ENCODE results near the gene SLC7A1. TPM values are rescaled to one million over a fixed set of nuclear protein-coding genes. Genes with fewer than 3 reads are reported as not detected.

SLC7A1 gene
- total and polyA plus RNA-seq, 2 experiments from 2014 or later, result 6.0 to 13.6 TPM

- Histone ChIP-seq H3K27ac (no peak overlapping the region), H3K27me3 (no peaks in the 10 kb centered on the region), H3K36me3 (peaks cover 12% of the 10 kb centered on the region), H3K9me3 (ENCODE audit: low read depth) (no peaks in the 10 kb centered on the region), H3K4me1 (ENCODE audit: low read depth) (peaks cover 7% of the 10 kb centered on the region), H3K4me3 (no peak overlapping the region)
- no peak for TF ChIP-seq CTCF (IDR thresholded peaks at IDR 0.05; ENCODE audit: low read depth, low read length)
- no peak for DNase-seq (ENCODE audit: low read depth in 1 of 2, low spot score in 1 of 2)
Measured at GRCh38 chr13:29515372-29515771, 80.1 kb downstream of the SLC7A1 start.

- H3K36me3 ChIP-seq, result peaks cover 12% of the 10 kb centered on the region
- H3K9me3 ChIP-seq (ENCODE audit: low read depth), result no peaks in the 10 kb centered on the region
- H3K4me1 ChIP-seq (ENCODE audit: low read depth), result peaks cover 10% of the 10 kb centered on the region
- no peaks in the 10 kb centered on the region for H3K27me3 ChIP-seq
- TF ChIP-seq CTCF (IDR thresholded peaks at IDR 0.05; ENCODE audit: low read depth, low read length), result no peak
- no peak overlapping the region for H3K27ac ChIP-seq
- no peak overlapping the region for H3K4me3 ChIP-seq
- DNase-seq (ENCODE audit: low read depth in 1 of 2, low spot score in 1 of 2), result no peak
Measured at GRCh38 chr13:29514720-29515310, 80.7 kb downstream of the SLC7A1 start.

GRCh38 chr13:29513981-29514719 lies 81.3 kb downstream of the SLC7A1 start:
- Histone ChIP-seq H3K27me3 (no peaks in the 10 kb centered on the region), H3K36me3 (peaks cover 10% of the 10 kb centered on the region), H3K27ac (peak overlapping the region; percentile 79), H3K4me1 (ENCODE audit: low read depth) (peaks cover 14% of the 10 kb centered on the region), H3K4me3 (no peak overlapping the region), H3K9me3 (ENCODE audit: low read depth) (no peaks in the 10 kb centered on the region)
- peak in 1 of 2 donors; percentile 31 for DNase-seq (ENCODE audit: low read depth in 1 of 2, low spot score in 1 of 2)
- no peak for TF ChIP-seq CTCF (IDR thresholded peaks at IDR 0.05; ENCODE audit: low read depth, low read length)

GRCh38 chr13:29513002-29513980 lies 82.2 kb downstream of the SLC7A1 start:
- Histone ChIP-seq H3K27me3 (no peaks in the 10 kb centered on the region), H3K4me1 (ENCODE audit: low read depth) (peaks cover 23% of the 10 kb centered on the region), H3K4me3 (no peak overlapping the region), H3K9me3 (ENCODE audit: low read depth) (no peaks in the 10 kb centered on the region), H3K27ac (peak overlapping the region; percentile 79), H3K36me3 (peaks cover 10% of the 10 kb centered on the region)
- no peak for TF ChIP-seq CTCF (IDR thresholded peaks at IDR 0.05; ENCODE audit: low read depth, low read length)
- no peak for DNase-seq (ENCODE audit: low read depth in 1 of 2, low spot score in 1 of 2)

GRCh38 chr13:29511980-29512379 lies 83.5 kb downstream of the SLC7A1 start:
- Histone ChIP-seq H3K27ac (no peak overlapping the region), H3K4me3 (no peak overlapping the region), H3K4me1 (ENCODE audit: low read depth) (peaks cover 24% of the 10 kb centered on the region), H3K27me3 (no peaks in the 10 kb centered on the region), H3K9me3 (ENCODE audit: low read depth) (no peaks in the 10 kb centered on the region), H3K36me3 (peaks cover 4% of the 10 kb centered on the region)
- TF ChIP-seq CTCF (IDR thresholded peaks at IDR 0.05; ENCODE audit: low read depth, low read length), result no peak
- peak in 1 of 2 donors; percentile 75 for DNase-seq (ENCODE audit: low read depth in 1 of 2, low spot score in 1 of 2)

All from cardiac muscle cell (in vitro differentiated cells and primary cell).